ENCODE measurements around the gene ITIH5.

ITIH5 gene

GRCh38 chr10:7572391-7572790 is 94.4 kb downstream of the ITIH5 start:
- TF ChIP-seq CTCF (IDR thresholded peaks at IDR 0.05; ENCODE audit: low read length, missing control alignments) = no peak
- H3K4me3 ChIP-seq (replicated peaks; ENCODE audit: low read depth, low read length) = no peak overlapping the region
- DNase-seq (ENCODE audit: low read depth) = peak; percentile 46

GRCh38 chr10:7571981-7572380 is 94.8 kb downstream of the ITIH5 start:
- DNase-seq (ENCODE audit: low read depth) = no peak
- TF ChIP-seq CTCF (IDR thresholded peaks at IDR 0.05; ENCODE audit: low read length, missing control alignments) = no peak
- H3K4me3 ChIP-seq (replicated peaks; ENCODE audit: low read depth, low read length) = no peak overlapping the region

GRCh38 chr10:7567911-7568620 is 98.7 kb downstream of the ITIH5 start:
- DNase-seq (ENCODE audit: low read depth) = no peak
- H3K4me3 ChIP-seq (replicated peaks; ENCODE audit: low read depth, low read length) = no peak overlapping the region
- no peak for TF ChIP-seq CTCF (IDR thresholded peaks at IDR 0.05; ENCODE audit: low read length, missing control alignments)

- no peak for TF ChIP-seq CTCF (IDR thresholded peaks at IDR 0.05; ENCODE audit: low read length, missing control alignments)
- DNase-seq (ENCODE audit: low read depth) = no peak
- H3K4me3 ChIP-seq (replicated peaks; ENCODE audit: low read depth, low read length) = no peak overlapping the region
Observed at GRCh38 chr10:7566891-7567290, 99.9 kb downstream of the ITIH5 start.

GRCh38 chr10:7565871-7566270 is 100.9 kb downstream of the ITIH5 start:
- H3K4me3 ChIP-seq (replicated peaks; ENCODE audit: low read depth, low read length) = no peak overlapping the region
- DNase-seq (ENCODE audit: low read depth) = no peak
- TF ChIP-seq CTCF (IDR thresholded peaks at IDR 0.05; ENCODE audit: low read length, missing control alignments) = no peak

- no peak overlapping the region for H3K4me3 ChIP-seq (replicated peaks; ENCODE audit: low read depth, low read length)
- no peak for TF ChIP-seq CTCF (IDR thresholded peaks at IDR 0.05; ENCODE audit: low read length, missing control alignments)
- DNase-seq (ENCODE audit: low read depth) = no peak
Observed at GRCh38 chr10:7563770-7564169, 103.0 kb downstream of the ITIH5 start.

GRCh38 chr10:7563368-7563767 is 103.4 kb downstream of the ITIH5 start:
- H3K4me3 ChIP-seq (replicated peaks; ENCODE audit: low read depth, low read length) = no peak overlapping the region
- TF ChIP-seq CTCF (IDR thresholded peaks at IDR 0.05; ENCODE audit: low read length, missing control alignments) = no peak
- DNase-seq (ENCODE audit: low read depth) = peak; percentile 78

Measured in fibroblast of pulmonary artery (primary cell).